ENCODE measurements around the gene SPRTN.

DNA sequence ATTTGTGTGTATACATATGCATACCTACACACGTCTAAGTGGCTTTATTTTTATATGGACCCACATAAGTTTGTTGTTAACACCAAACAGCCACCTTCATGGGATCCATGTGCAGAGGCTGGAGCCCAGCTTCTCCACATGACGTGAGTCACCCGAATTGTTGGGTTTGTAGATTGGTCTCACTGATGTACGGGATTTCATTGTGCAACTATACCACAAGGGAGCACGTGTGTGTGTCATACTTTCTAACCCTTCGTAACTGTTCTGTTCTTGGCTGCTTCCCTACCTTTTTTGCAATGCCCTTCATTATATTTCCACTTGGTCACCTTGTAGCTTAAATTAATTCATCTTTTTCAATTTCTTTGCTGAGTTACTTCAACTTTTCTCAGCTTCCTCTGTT is 21.0 kb downstream of the SPRTN start:
- TF ChIP-seq, protein P1, sequence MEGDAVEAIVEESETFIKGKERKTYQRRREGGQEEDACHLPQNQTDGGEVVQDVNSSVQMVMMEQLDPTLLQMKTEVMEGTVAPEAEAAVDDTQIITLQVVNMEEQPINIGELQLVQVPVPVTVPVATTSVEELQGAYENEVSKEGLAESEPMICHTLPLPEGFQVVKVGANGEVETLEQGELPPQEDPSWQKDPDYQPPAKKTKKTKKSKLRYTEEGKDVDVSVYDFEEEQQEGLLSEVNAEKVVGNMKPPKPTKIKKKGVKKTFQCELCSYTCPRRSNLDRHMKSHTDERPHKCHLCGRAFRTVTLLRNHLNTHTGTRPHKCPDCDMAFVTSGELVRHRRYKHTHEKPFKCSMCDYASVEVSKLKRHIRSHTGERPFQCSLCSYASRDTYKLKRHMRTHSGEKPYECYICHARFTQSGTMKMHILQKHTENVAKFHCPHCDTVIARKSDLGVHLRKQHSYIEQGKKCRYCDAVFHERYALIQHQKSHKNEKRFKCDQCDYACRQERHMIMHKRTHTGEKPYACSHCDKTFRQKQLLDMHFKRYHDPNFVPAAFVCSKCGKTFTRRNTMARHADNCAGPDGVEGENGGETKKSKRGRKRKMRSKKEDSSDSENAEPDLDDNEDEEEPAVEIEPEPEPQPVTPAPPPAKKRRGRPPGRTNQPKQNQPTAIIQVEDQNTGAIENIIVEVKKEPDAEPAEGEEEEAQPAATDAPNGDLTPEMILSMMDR (IDR thresholded peaks at IDR 0.05): no peak
- TF ChIP-seq POLR2A (IDR thresholded peaks at IDR 0.05): no peak
